ENCODE measurements around the gene TPCN2. TPM values are rescaled to one million over a fixed set of nuclear protein-coding genes. Genes with fewer than 3 reads are reported as not detected.
A peak's percentile ranks its signal among the peaks of the same experiment; 100 is the strongest.

Gene TPCN2
- total RNA-seq, 1 experiment from 2014 or later, result 63.6 TPM

- Mint-ChIP-seq H3K4me3 (ENCODE audit: unreplicated experiment) (no peak overlapping the region), H3K9me3 (ENCODE audit: unreplicated experiment) (no peaks in the 10 kb centered on the region)
- no peak overlapping the region for H3K4me3 ChIP-seq (ENCODE audit: low read depth, low read length)
These were observed 8.0 kb upstream of the TPCN2 start for GRCh38 chr11:69040581-69041260.

GRCh38 chr11:69041516-69041915, 7.2 kb upstream of the TPCN2 start:
- no peak for TF ChIP-seq CTCF (IDR thresholded peaks at IDR 0.05; ENCODE audit: insufficient read depth in 1 of 2, low read depth in 1 of 2, low read length in 1 of 2, severe bottlenecking in 1 of 2, unreplicated experiment in 1 of 2)
- Mint-ChIP-seq H3K4me1 (ENCODE audit: low read depth, unreplicated experiment) (peaks cover 31% of the 10 kb centered on the region), H3K4me3 (ENCODE audit: unreplicated experiment) (no peak overlapping the region), H3K36me3 (ENCODE audit: insufficient read depth, unreplicated experiment) (peaks cover 6% of the 10 kb centered on the region), H3K27ac (ENCODE audit: unreplicated experiment) (no peak overlapping the region), H3K27me3 (ENCODE audit: insufficient read depth, unreplicated experiment) (no peaks in the 10 kb centered on the region), H3K9me3 (ENCODE audit: unreplicated experiment) (no peaks in the 10 kb centered on the region)
- CTCF ChIA-PET, result no interaction called here
- Histone ChIP-seq H3K4me3 (ENCODE audit: low read depth, low read length) (no peak overlapping the region), H3K4me1 (peaks cover 40% of the 10 kb centered on the region), H3K36me3 (ENCODE audit: control insufficient read depth, insufficient read depth, low read length) (no peaks in the 10 kb centered on the region), H3K9me3 (no peaks in the 10 kb centered on the region), H3K27me3 (replicated peaks; ENCODE audit: control insufficient read depth, insufficient read depth, low read length) (no peaks in the 10 kb centered on the region)
- no TSS peak for BruUV-seq (replicated peaks)
- no peak for DNase-seq
- POLR2A ChIA-PET, result no interaction called here
- intact Hi-C loops (cut with micrococcal nuclease; ENCODE audit: unreplicated experiment), result no loop called here

More at GRCh38 chr11:69040581-69041260, 8.0 kb upstream of the TPCN2 start:
- no peaks in the 10 kb centered on the region for H3K27me3 ChIP-seq (replicated peaks; ENCODE audit: control insufficient read depth, insufficient read depth, low read length)
- POLR2A ChIA-PET, result interaction anchor here (1.4 kb wide), 1 partner anchor 8 kb away, joined by 3 read pairs; the partner anchor contains the start of gene TPCN2
- Mint-ChIP-seq H3K27ac (ENCODE audit: unreplicated experiment) (no peak overlapping the region), H3K27me3 (ENCODE audit: insufficient read depth, unreplicated experiment) (no peaks in the 10 kb centered on the region), H3K36me3 (ENCODE audit: insufficient read depth, unreplicated experiment) (peaks cover 6% of the 10 kb centered on the region), H3K4me1 (ENCODE audit: low read depth, unreplicated experiment) (peaks cover 24% of the 10 kb centered on the region)
- H3K4me1 ChIP-seq, result peaks cover 32% of the 10 kb centered on the region
- DNase-seq, result no peak
- no peaks in the 10 kb centered on the region for H3K36me3 ChIP-seq (ENCODE audit: control insufficient read depth, insufficient read depth, low read length)
- intact Hi-C loops (cut with micrococcal nuclease; ENCODE audit: unreplicated experiment), result no loop called here
- TF ChIP-seq CTCF (IDR thresholded peaks at IDR 0.05; ENCODE audit: insufficient read depth in 1 of 2, low read depth in 1 of 2, low read length in 1 of 2, severe bottlenecking in 1 of 2, unreplicated experiment in 1 of 2), result no peak
- CTCF ChIA-PET, result no interaction called here
- no TSS peak for BruUV-seq (replicated peaks)
- H3K9me3 ChIP-seq, result no peaks in the 10 kb centered on the region

- H3K27me3 ChIP-seq (replicated peaks; ENCODE audit: control insufficient read depth, insufficient read depth, low read length), result no peaks in the 10 kb centered on the region
- BruUV-seq (replicated peaks), result no TSS peak
- Mint-ChIP-seq H3K27ac (ENCODE audit: unreplicated experiment) (peak overlapping the region; percentile 95), H3K36me3 (ENCODE audit: insufficient read depth, unreplicated experiment) (peaks cover 6% of the 10 kb centered on the region), H3K27me3 (ENCODE audit: insufficient read depth, unreplicated experiment) (no peaks in the 10 kb centered on the region), H3K4me1 (ENCODE audit: low read depth, unreplicated experiment) (peaks cover 50% of the 10 kb centered on the region), H3K4me3 (ENCODE audit: unreplicated experiment) (peak overlapping the region; percentile 46), H3K9me3 (ENCODE audit: unreplicated experiment) (no peaks in the 10 kb centered on the region)
- H3K9me3 ChIP-seq, result no peaks in the 10 kb centered on the region
- H3K36me3 ChIP-seq (ENCODE audit: control insufficient read depth, insufficient read depth, low read length), result no peaks in the 10 kb centered on the region
- TF ChIP-seq CTCF (IDR thresholded peaks at IDR 0.05; ENCODE audit: insufficient read depth in 1 of 2, low read depth in 1 of 2, low read length in 1 of 2, severe bottlenecking in 1 of 2, unreplicated experiment in 1 of 2), result peak; percentile 53 to 83
- POLR2A ChIA-PET, result interaction anchor here (0.6 to 0.9 kb wide), 2 partner anchors 17 to 141 kb away, joined by 3 read pairs; partner anchors contain the start of genes IGHMBP2 and MRPL21
- no peak overlapping the region for H3K4me3 ChIP-seq (ENCODE audit: low read depth, low read length)
- CTCF ChIA-PET, result interaction anchor here (0.5 to 1.4 kb wide), 12 partner anchors 8 to 746 kb away, joined by 3 to 8 read pairs (median 4); no protein-coding TSS in a partner anchor
- DNase-seq, result peak; percentile 91 to 92
- H3K4me1 ChIP-seq, result peaks cover 56% of the 10 kb centered on the region
- intact Hi-C loops (cut with micrococcal nuclease; ENCODE audit: unreplicated experiment), result loop anchor here (1.0 kb wide), 2 partner anchors 36 to 76 kb away; no protein-coding TSS in a partner anchor
These were observed 4.4 kb upstream of the TPCN2 start for GRCh38 chr11:69044111-69045013.

Data from Caco-2 (cell line).